ENCODE results near the gene AMOTL2. TPM values are rescaled to one million over a fixed set of nuclear protein-coding genes. Genes with fewer than 3 reads are reported as not detected.
A peak's percentile ranks its signal among the peaks of the same experiment; 100 is the strongest.

The AMOTL2 gene
- total RNA-seq, 1 donor = 65.0 TPM

GRCh38 chr3:134309987-134310700, 64.1 kb downstream of the AMOTL2 start:
- TF ChIP-seq, protein P1, sequence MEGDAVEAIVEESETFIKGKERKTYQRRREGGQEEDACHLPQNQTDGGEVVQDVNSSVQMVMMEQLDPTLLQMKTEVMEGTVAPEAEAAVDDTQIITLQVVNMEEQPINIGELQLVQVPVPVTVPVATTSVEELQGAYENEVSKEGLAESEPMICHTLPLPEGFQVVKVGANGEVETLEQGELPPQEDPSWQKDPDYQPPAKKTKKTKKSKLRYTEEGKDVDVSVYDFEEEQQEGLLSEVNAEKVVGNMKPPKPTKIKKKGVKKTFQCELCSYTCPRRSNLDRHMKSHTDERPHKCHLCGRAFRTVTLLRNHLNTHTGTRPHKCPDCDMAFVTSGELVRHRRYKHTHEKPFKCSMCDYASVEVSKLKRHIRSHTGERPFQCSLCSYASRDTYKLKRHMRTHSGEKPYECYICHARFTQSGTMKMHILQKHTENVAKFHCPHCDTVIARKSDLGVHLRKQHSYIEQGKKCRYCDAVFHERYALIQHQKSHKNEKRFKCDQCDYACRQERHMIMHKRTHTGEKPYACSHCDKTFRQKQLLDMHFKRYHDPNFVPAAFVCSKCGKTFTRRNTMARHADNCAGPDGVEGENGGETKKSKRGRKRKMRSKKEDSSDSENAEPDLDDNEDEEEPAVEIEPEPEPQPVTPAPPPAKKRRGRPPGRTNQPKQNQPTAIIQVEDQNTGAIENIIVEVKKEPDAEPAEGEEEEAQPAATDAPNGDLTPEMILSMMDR (IDR thresholded peaks at IDR 0.05; ENCODE audit: insufficient read depth, low read length) = no peak
- no peak for DNase-seq (ENCODE audit: low read depth)

DNA sequence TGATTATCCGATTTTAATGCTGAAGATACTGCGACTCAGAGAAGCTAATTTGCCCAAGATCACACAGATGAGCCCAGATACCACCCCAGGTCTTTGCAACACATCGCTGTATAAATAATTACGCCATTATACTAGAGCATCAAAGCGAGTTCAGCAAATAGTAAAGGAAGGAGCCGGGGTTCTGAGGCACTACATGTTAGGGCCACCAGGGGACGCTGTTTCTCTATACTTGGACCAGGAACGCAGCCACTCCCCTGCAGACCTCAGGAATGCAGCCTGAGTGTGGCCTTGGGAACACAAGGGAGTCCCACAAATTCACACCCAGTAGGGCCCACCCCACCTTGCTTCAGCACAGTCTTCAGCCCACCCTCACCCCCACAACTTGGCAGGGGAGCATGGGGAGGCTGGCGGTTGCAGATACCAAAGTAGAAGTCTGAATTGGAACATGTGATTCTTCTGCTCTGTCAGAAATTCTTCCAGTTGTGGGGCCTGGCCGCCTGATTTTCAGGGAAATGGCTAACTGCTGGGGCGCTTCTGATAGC, 65.8 kb downstream of the AMOTL2 start:
- DNase-seq (ENCODE audit: low read depth) = peak; percentile 97
- TF ChIP-seq, protein P1 (IDR thresholded peaks at IDR 0.05; ENCODE audit: insufficient read depth, low read length) = peak; percentile 99
- H3K4me3 ChIP-seq (ENCODE audit: low read depth, low read length) = peak overlapping the region; percentile 26

More at GRCh38 chr3:134309987-134310700, 64.1 kb downstream of the AMOTL2 start:
- H3K4me3 ChIP-seq (ENCODE audit: low read depth, low read length) = no peak overlapping the region

- TF ChIP-seq, protein P1 (IDR thresholded peaks at IDR 0.05; ENCODE audit: insufficient read depth, low read length) = no peak
- no peak for DNase-seq (ENCODE audit: low read depth)
- H3K4me3 ChIP-seq (ENCODE audit: low read depth, low read length) = no peak overlapping the region
Measured at GRCh38 chr3:134307425-134307824, 66.8 kb downstream of the AMOTL2 start.

- DNase-seq (ENCODE audit: low read depth) = peak; percentile 52
- no peak overlapping the region for H3K4me3 ChIP-seq (ENCODE audit: low read depth, low read length)
- TF ChIP-seq, protein P1 (IDR thresholded peaks at IDR 0.05; ENCODE audit: insufficient read depth, low read length) = no peak
Measured at GRCh38 chr3:134306320-134306719, 67.9 kb downstream of the AMOTL2 start.

Small RNA genes lying within 50 kb of the gene (small RNA-seq; reads per million reads assigned to genes)
- gene HMGN1P9 (not detected), gene MIR6827 (not detected)

Other genes with a start within 250 kb of the AMOTL2 start
- 36.5 and 87.2 TPM in 2 replicates for gene RYK, start 123.6 kb downstream of the AMOTL2 start, total RNA-seq (ENCODE audit: low replicate concordance)
- 123 and 137 TPM in 2 replicates for gene ANAPC13, start 111.5 kb upstream of the AMOTL2 start, total RNA-seq (ENCODE audit: low replicate concordance)
- 19.4 and 28.9 TPM in 2 replicates for gene CEP63, start 111.6 kb upstream of the AMOTL2 start, total RNA-seq (ENCODE audit: low replicate concordance)